Lung (tissue), 12 donors: ENCODE results near the gene S100A5. TPM values are rescaled to one million over a fixed set of nuclear protein-coding genes. Genes with fewer than 3 reads are reported as not detected.

ENCODE experiments used
- ATAC-seq: fragments of 200-7000 bp; cut with Tn5 transposase; one replicate; pipeline ENCODE4 v1.9.1; 2020; ENCODE audit warnings: moderate number of reproducible peaks; ENCODE audit not compliant: insufficient read depth, low FRiP score
- DNase-seq, 3 donors: peaks; one replicate each; pipeline ENCODE4 v3.0.0-alpha.2; 2013 to 2017
- H3K27ac ChIP-seq, 2 donors: one replicate each; pipeline ENCODE4 v1.5.1; 2013; ENCODE audit warnings: mild to moderate bottlenecking in 2 of 2, moderate library complexity in 2 of 2, control low read depth in 1 of 2, inconsistent platforms in 1 of 2, low read depth in 1 of 2, low read length in 1 of 2
- H3K27me3 ChIP-seq, 3 donors: one replicate each; pipeline ENCODE4 v1.5.1; 2013; ENCODE audit warnings: low read length in 2 of 3; ENCODE audit not compliant: control insufficient read depth in 3 of 3, insufficient read depth in 3 of 3
- H3K36me3 ChIP-seq, 4 donors: one replicate each; pipeline ENCODE4 v1.5.1; 2013; ENCODE audit warnings: low read length in 4 of 4, mild to moderate bottlenecking in 1 of 4, moderate library complexity in 1 of 4; ENCODE audit not compliant: control insufficient read depth in 4 of 4, insufficient read depth in 4 of 4
- H3K4me1 ChIP-seq, 5 donors: one replicate each; pipeline ENCODE4 v1.5.1; 2013; ENCODE audit warnings: low read length in 5 of 5, mild to moderate bottlenecking in 2 of 5, moderate library complexity in 1 of 5; ENCODE audit not compliant: control insufficient read depth in 5 of 5, insufficient read depth in 5 of 5
- H3K4me3 ChIP-seq: one replicate; pipeline ENCODE4 v1.5.1; 2013; ENCODE audit warnings: mild to moderate bottlenecking, control low read depth, moderate library complexity
- H3K9ac ChIP-seq, 2 donors: one replicate each; pipeline ENCODE4 v1.5.1; 2013; ENCODE audit warnings: low read length in 2 of 2, control low read depth in 1 of 2; ENCODE audit not compliant: insufficient read depth in 1 of 2
- H3K9me3 ChIP-seq, 4 donors: one replicate each; pipeline ENCODE4 v1.5.1; 2013; ENCODE audit warnings: low read length in 3 of 4, mild to moderate bottlenecking in 1 of 4, moderate library complexity in 1 of 4; ENCODE audit not compliant: control insufficient read depth in 4 of 4, insufficient read depth in 3 of 4
- CTCF ChIP-seq: IDR thresholded peaks from 2 replicates; pipeline ENCODE4 v1.5.1; 2012; ENCODE audit warnings: mild to moderate bottlenecking; ENCODE audit errors: control extremely low read depth, extremely low read depth
- WGBS, 2 donors: extraction: QIAGEN DNeasy Blood & Tissue Kit; methylation state at CpG; one replicate each; pipeline ENCODE4 v1.1.7; 2013; 5-methylcytosine and 5-hydroxymethylcytosine counted together
- polyA plus RNA-seq, 2 donors: library from polyadenylated mRNA; stranded (reverse); fragments of 200-250 nt; gene quantifications; one replicate each; pipeline ENCODE4 v1.2.1, GENCODE V29; 2013
- total RNA-seq, 2 donors: library from RNA; depleted of rRNA in 1 of 2; stranded (reverse); fragments of >200 nt in 1 of 2; gene quantifications; one replicate each; pipeline ENCODE4 v1.2.1, GENCODE V29; 2014 to 2021
- donor health status: control.
- donor health status: control.
- donor health status: Bipolar disorder and iron deficiency.
- donor health status: healthy.
- donor health status: DM: yes; HTN: yes; CAD: no.

The S100A5 gene
- total and polyA plus RNA-seq, 4 donors = 0.31 to 0.32 (median 0.31) TPM; not detected in 1

- Histone ChIP-seq H3K27ac (no peak overlapping the region), H3K36me3 (no peaks in the 10 kb centered on the region), H3K4me1 (peaks cover 0 to 25% (median 8%) of the 10 kb centered on the region in 5 donors), H3K27me3 (no peaks in the 10 kb centered on the region), H3K9ac (no peak overlapping the region), H3K9me3 (no peaks in the 10 kb centered on the region), H3K4me3 (no peak overlapping the region)
- ATAC-seq = no peak
- WGBS, 2 donors = 80 to 84% methylated on average over 1 of the region's 1 CpG
- no peak for TF ChIP-seq CTCF
- DNase-seq = no peak
Observed at GRCh38 chr1:153505576-153505975, 35.2 kb downstream of the S100A5 start.

- no peak for TF ChIP-seq CTCF
- H3K36me3 ChIP-seq = no peaks in the 10 kb centered on the region
- H3K27ac ChIP-seq = no peak overlapping the region
- 84 to 87% methylated on average over 3 of the region's 3 CpGs for WGBS, 2 donors
- no peak overlapping the region for H3K4me3 ChIP-seq
- DNase-seq (no peak), ATAC-seq (no peak)
- H3K9ac ChIP-seq = no peak overlapping the region
- H3K9me3 ChIP-seq = no peaks in the 10 kb centered on the region
- peaks cover 0 to 34% (median 12%) of the 10 kb centered on the region in 5 donors for H3K4me1 ChIP-seq
- H3K27me3 ChIP-seq = no peaks in the 10 kb centered on the region
Observed at GRCh38 chr1:153503766-153504165, 37.0 kb downstream of the S100A5 start.

- Histone ChIP-seq H3K36me3 (no peaks in the 10 kb centered on the region), H3K27me3 (no peaks in the 10 kb centered on the region), H3K27ac (no peak overlapping the region), H3K9me3 (no peaks in the 10 kb centered on the region), H3K4me1 (peaks cover 0 to 27% (median 4%) of the 10 kb centered on the region in 5 donors), H3K9ac (no peak overlapping the region), H3K4me3 (no peak overlapping the region)
- no peak for TF ChIP-seq CTCF
- 5 to 13% methylated on average over 2 of the region's 2 CpGs for WGBS, 2 donors
- ATAC-seq (no peak), DNase-seq (peak; percentile 51 to 89 (median 82))
Observed at GRCh38 chr1:153498746-153499145, 42.0 kb downstream of the S100A5 start.

- H3K4me1 ChIP-seq = peaks cover 0 to 29% (median 7%) of the 10 kb centered on the region in 5 donors
- H3K9me3 ChIP-seq = no peaks in the 10 kb centered on the region
- no peaks in the 10 kb centered on the region for H3K27me3 ChIP-seq
- no peak for TF ChIP-seq CTCF
- no peak overlapping the region for H3K9ac ChIP-seq
- no peak overlapping the region for H3K27ac ChIP-seq
- WGBS, 2 donors = 73 to 75% methylated on average over 6 of the region's 6 CpGs
- H3K36me3 ChIP-seq = no peaks in the 10 kb centered on the region
- H3K4me3 ChIP-seq = no peak overlapping the region
- DNase-seq = no peak
- no peak for ATAC-seq
Observed at GRCh38 chr1:153495536-153495935, 45.2 kb downstream of the S100A5 start.
